ENCODE data around the gene ARFIP1.

Gene ARFIP1

DNA sequence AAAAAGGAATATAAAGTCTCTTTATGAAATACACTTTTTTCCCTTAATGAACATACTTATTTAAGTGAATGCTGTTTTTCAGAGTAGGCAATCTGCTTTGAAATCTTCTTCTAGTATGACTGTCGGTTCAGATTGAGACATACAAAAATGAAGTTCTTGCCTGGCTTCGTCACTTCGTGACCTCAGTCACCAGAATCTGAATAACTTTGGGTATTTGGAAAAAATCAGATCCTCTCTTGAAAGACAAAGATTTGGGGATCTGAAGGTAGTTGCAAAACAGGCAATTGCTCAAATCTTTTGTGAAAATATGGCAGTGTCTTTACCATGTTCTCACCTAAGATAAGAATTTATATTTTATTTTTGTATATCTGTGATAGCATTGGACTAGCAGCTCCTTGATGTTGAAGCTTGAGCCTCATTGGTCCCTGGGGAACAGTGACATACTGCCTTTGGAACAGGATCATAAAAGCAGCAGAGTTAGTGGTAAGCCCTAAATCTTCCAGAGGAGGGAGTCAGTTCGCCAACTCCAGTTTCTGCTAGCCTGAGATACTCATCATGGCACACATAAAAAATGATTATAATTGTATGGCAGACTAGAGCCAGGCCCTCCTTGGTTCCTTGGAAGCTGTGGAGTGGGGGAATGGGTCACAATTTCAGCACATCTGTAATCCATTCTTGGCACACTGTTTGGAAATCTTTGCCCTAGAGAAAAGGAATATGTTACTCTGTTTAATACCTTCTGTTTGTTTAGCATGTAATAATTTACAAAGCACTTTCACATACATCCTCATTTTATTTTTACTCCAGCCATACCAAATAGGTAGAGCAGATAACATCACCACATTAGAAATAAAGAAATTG is 5.0 kb downstream of the ARFIP1 start:
- no peak for DNase-seq (ENCODE audit: low read depth in 1 of 2, low spot score in 1 of 2)

DNA sequence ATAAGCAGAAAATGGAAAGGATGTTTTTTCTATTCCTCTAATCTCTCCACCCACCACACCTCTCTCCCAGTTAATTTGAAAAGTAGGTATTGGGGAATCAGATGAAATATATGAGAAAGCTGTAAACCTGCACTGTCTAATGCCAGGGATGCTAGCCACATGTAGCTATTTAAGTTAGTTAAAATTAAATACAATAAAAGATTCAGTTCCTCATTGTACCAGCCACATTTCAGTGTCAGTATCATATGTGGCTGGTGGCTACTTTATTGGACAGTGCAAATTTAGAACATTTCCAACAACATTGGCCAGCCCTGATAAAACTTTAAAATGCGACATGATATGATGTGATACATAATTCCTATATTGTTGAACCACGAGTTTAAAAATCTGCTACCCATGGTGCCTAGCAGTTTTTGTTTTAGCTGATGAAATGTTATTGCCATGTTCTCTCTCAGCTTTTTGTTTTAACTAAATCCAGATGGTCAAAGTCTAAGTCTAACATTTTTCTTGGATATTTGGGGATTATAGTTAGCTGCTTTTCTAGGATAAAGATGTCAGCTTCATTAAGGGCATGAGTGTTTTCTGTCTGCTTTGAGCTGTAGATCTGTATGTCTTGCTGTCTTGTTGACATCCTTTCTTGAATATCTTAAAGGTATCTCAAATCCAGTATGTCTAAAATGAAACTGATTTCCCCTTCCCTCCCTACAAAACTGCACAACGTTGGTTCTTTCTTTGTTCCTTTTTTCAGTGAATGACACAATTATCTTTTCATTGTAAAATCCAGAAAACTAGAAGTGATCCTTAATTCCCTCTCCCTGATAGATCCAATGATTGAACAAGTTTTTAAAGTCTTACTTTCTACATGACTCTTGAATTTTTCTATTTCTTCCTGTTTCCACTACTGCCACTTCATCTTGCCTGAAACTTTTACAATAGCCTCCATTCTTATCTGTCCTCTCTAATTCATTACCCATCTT is 6.2 kb downstream of the ARFIP1 start:
- no peak for DNase-seq (ENCODE audit: low read depth in 1 of 2, low spot score in 1 of 2)

DNA sequence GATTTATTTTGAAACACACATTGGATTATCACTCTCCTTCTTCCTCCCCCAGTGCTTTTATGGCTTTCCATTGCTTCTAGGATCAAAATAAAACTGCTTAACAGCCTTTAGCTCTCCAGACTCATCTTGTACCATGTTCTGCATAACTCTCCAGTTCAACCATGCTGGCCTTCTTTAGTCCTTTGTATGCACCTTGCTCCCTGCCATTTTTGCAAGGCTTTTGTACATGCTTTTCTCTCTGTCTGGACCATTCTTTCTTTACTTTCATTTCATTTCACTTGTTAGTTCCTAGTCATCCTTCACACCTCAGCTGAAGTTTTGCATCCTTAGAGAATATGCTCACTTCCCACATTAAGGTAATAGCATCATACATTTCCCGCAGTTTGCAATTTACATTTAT is 6.9 kb downstream of the ARFIP1 start:
- DNase-seq (ENCODE audit: low read depth in 1 of 2, low spot score in 1 of 2): no peak

DNA sequence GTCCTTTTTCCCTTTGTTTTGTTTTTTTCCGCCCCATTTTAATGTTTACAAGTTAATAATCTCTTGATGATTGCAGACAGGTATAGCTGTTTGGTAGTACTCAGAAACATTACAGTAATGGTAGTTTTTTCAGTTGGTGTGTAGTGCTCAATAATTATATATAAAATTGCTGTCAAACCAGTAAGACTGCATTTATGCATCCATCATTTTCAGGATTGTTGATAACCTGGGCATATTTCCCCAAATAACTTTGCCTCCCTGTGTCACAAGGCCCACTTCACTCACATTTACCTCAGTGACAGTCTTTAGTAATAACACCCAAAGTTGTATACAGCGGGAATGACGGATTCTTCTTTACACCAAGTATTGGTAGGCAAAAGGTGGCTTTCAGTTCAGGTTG is 16.1 kb downstream of the ARFIP1 start:
- DNase-seq (ENCODE audit: low read depth in 1 of 2, low spot score in 1 of 2): no peak

DNA sequence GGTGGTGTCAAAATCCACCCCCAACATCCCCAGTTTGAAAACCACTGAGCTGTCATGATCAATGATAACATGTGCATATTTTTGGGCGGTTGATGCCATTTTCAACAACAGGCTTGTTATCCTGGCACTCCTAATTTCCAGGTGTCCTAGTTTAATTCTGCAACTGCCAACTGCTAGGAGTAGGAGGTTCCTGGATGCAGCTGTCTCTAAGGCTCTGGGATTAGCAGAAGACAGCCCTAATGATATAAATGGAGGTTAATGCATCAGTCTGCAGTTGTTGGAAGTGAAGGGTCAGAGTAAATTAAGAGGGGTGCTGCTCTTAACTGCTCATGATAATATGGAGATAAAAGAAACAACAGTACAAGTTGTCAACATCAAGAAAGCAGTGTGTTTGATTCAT is 23.8 kb downstream of the ARFIP1 start:
- DNase-seq (ENCODE audit: low read depth in 1 of 2, low spot score in 1 of 2): no peak

DNA sequence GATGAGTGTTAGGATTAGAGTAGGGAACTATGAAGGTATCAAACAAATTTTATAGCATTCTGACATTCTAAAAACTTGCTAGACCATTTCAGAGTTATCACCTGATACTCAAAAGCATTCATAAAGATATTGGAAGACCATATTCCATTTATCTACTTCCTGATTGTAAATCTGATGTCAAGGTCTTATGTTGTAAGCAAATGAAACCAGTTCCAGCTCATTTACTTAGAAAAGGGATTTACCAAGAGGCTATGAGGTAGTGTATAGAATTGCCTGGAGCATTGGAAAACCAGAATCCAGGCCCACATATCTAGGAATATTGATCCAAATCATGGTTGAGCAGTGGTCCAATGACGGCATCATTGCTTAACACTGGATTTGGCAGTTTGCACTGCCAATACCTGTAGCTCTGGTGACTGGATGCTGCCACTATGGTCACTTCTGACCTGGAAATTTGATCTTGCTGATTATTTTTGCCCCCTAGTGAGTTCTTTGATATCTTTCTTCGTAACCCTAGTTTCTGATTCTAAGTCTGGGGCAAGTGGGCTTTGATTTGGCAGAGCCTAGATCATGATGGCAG is 25.4 kb downstream of the ARFIP1 start:
- no peak for DNase-seq (ENCODE audit: low read depth in 1 of 2, low spot score in 1 of 2)

DNA sequence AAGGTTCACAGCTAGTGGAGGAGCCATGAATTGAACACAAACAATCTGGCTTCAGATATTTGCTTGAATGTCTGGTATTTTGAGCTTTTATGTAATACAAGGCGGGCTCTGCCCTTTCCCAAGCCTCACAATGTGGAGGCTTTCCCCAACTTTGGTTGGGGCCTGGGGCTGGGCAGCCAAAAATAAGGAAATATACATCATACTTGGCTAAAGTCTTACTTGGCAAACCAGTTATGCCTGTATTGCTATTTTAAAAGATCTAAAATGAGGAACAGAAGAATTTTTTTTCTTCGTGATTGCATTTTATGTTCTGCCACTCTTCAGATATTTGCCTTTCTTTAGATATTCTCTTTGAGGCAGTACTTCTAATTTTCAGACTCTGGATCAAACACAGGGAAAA is 26.1 kb downstream of the ARFIP1 start:
- DNase-seq (ENCODE audit: low read depth in 1 of 2, low spot score in 1 of 2): no peak

DNA sequence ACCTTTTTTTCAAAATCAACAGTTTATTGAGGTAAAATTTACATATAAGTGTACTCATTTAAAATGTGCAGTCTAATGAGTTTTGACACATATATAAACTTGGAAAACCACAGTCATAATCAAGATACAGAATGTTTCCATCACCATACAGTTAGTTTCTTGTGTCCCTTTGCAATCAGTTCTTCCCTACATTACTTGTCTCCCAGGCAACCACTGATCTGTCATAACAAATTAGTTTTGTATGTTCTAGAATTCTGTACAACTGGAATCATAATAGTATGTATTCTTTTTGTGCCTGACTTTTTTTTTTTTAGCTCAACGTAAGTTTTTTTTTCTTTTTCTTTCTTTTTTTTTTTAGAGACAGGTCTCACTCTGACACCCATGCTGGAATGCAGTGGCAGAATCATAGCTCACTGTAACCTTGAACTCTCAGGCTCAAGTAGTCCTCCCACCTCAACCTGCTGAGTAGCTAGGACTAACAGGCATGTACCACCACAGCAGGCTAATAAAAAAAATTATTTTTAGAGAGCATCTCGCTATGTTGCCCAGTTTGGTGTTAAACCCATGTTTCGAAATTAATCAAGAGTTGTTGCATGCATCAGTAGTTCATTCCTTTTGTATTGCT is 26.9 kb downstream of the ARFIP1 start:
- DNase-seq (ENCODE audit: low read depth in 1 of 2, low spot score in 1 of 2): no peak

DNA sequence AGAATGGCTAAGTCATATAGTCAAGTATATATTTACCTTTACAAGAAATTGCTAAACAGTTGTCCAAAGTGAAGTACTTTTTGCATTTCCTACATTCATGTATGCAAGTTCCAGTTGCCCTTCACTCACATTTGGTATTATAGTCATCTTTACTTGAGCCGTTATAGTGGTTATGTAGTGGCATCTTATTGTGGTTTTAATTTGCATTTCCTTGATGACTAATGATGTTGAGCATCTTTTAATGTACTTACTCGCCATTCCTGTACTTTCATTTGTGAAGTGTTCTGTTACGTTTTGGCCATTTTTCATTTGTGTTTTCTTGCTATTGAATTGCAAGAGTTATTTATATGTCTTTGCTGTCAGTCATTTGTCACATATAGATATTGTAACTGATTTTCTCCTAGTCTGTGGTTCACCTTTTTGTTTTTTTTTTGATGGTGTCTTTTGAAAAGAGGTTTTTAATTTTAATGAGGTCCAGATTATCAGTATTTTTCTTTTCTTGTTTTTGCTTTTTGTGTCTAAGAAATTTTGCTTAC is 27.6 kb downstream of the ARFIP1 start:
- no peak for DNase-seq (ENCODE audit: low read depth in 1 of 2, low spot score in 1 of 2)

DNA sequence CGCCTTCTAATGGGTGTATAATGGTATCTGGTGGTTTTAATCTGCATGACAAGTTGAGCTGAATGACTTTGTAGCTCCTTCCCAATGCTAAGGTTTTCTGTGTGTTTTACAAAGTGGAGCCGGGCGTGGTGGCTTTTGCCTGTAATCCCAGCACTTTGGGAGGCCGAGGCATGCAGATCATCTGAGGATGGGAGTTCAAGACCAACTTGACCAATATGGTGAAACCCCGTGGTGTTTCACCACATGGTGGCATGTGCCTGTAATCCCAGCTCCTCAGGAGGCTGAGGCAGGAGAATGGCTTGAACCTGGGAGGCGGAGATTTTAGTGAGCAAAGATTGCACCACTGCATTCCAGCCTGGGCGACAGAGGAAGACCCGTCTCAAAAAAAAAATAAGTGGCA is 28.9 kb downstream of the ARFIP1 start:
- no peak for DNase-seq (ENCODE audit: low read depth in 1 of 2, low spot score in 1 of 2)

DNA sequence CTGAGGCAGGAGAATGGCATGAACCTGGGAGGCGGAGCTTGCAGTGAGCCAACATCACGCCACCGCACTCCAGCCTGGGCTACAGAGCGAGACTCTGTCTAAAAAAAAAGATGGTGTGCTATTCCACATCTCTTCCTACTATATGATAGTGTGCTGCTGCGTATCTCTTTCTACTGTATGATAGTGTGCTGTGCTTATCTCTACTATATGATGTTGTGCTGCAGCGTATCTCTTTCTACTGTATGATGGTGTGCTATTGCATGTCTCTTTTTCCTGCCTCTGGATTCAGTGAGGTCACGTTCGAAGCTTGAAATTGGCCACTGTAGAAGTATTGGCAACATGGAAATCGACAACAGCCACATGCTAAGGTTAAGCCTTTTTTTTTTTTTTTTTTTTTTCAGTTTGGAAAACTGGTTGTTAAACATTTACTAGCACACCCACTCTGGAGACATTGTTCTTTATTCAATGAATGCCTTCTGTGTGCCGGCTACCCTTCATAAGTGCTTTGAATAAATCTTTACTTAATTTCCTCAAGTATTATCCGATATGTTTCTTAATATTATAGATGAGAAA is 31.0 kb downstream of the ARFIP1 start:
- DNase-seq (ENCODE audit: low read depth in 1 of 2, low spot score in 1 of 2): no peak

DNA sequence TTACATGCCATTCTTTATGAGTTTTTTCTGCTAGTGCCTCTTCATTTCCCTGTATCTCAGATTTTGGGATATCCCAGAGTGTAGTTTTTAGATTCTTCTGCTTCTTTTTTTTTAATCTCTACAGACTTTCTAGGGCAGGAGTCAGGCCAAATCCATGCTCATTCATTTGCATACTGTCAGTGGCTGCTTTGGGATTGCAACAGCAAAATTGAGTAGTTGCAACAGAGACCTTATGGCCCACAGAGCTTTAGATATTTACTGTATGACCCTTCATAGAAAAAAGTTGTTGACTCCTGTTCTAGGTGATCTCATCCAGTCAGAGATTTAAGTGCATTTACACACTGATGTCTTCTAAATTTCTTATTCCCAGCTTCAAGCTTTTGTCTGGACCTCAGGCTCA is 35.3 kb downstream of the ARFIP1 start:
- no peak for DNase-seq (ENCODE audit: low read depth in 1 of 2, low spot score in 1 of 2)

DNA sequence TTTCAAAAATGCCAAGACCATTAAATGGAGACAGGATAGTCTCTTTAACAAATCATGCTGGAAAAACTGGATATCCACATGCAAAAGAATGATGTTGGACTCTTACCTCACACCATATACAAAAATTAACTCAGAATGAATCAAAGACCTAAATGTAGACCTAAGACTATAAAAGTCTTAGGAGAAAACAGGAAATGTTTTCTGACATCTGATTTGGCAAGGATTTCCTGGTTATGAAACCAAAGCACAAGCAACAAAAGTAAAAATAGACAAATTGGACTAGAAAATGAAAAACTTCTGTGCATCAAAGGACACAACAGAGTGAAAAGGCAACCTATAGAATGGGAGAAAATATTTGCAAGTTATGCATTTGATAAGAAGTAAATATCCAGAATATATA is 37.6 kb downstream of the ARFIP1 start:
- DNase-seq (ENCODE audit: low read depth in 1 of 2, low spot score in 1 of 2): no peak

DNA sequence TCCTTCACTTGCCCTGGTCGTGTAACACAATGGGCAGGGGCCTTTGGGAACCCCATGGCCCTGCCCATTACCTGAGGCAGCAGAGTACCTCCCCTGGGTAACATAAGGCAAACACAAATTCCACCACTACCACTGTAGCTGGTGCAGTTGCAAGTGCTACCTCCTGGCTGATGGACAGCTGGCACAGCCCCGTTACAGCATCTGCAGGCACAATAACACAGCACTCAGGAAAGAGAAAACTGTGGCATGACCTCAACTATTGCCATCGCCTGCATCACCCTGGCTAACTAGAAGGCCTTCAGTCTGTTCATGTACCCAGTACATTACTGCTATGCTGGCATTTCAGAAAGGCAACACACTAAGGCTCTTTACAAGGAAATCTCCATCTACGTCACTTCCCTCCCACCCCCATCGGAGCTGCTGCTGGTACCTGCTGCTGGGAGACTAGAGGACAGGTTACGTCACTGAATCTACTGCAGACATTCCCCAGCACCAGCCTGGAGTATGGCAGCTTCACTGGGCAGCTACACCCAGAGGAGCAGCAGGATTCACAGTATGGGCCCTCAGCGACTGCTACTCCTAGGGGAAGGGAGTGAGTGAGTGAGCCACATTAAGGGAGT is 39.4 kb downstream of the ARFIP1 start:
- DNase-seq (ENCODE audit: low read depth in 1 of 2, low spot score in 1 of 2): no peak

DNA sequence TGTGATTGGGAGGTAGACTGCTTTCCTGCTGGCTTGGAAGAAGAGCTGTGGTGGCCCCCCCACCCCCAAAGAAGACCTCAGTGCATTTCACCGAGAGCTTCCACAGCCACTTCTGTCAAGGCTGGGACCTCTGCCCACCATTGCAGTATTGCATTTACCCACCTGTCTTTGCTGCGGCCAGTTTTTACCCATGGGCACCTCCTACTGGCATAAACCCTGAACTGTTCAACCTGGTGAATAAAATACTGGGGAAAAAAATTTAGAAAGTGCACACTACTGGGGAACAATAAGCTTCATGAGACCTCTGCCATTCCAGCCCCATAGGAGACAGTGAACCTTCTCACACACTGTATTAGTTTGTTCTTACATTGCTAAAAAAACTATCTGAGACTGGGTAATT is 40.3 kb downstream of the ARFIP1 start:
- no peak for DNase-seq (ENCODE audit: low read depth in 1 of 2, low spot score in 1 of 2)

DNA sequence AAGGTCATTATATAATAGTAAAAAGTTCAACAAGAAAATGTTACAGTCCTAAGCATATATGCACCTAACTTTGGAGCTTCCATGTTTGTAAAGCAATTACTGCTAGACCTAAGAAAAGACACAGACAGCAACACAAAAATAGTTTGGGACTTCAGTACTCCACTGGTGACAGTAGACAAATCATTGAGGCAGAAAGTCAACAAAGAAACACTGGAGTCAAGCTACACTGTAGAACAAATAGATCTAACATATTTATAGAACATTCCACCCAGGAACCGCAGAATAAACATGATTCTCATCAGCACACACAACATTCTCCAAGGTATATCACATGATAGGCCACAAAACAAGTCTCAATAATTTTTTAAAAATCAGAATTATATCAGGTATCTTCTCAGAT is 42.6 kb downstream of the ARFIP1 start:
- no peak for DNase-seq (ENCODE audit: low read depth in 1 of 2, low spot score in 1 of 2)

DNA sequence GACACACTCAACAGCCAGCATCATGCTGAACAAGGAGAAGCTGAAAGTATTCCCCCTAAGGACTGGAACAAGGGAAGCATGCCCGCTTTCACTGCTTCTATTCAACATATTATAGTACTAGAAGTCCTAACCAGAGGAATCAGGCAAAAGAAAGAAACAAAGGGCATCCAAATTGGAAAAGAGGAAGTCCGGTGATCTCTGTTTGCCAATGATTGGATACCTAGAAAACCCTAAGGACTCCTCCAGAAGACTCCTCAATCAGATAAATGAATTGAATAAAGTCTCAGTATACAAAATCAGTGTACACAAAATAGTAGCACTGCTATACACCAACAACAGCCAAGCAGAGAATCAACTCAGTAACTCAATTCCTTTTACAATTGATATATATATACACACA is 44.8 kb downstream of the ARFIP1 start:
- DNase-seq (ENCODE audit: low read depth in 1 of 2, low spot score in 1 of 2): no peak

DNA sequence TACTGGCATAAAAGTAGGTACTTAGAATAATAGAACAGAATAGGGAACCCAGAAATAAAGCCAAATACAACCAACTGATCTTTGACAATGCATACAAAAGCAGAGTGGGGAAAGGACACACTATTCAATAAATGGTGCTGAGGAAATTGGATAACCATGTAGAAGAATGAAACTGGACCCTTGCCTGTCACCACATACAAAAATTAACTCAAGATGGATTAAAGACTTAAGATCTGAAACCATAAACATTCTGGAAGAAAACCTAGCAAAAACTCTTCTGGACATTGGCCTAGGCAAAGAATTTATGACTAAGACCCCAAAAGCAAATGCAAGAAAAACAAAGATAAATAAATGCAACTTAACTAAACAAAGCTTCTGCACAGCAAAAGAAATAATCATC is 45.6 kb downstream of the ARFIP1 start:
- no peak for DNase-seq (ENCODE audit: low read depth in 1 of 2, low spot score in 1 of 2)

DNA sequence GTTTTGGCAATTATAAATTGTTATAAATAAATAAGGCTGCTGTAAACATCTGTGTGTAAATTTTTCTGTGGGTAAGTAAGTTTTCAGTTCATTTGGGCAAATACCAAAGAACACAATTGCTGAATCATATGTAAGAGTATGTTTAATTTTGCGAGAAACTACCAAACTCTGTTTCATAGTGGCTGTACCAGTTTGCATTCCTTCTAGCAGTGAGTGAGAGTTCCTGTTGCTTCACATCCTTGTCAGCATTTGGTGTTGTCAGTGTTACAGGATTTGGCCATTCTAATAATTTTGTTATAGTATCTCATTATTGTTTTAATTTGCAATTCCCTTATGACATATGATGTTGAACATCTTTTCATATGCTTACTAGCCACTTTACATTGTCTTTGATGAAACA is 48.4 kb downstream of the ARFIP1 start:
- no peak for DNase-seq (ENCODE audit: low read depth in 1 of 2, low spot score in 1 of 2)

DNA sequence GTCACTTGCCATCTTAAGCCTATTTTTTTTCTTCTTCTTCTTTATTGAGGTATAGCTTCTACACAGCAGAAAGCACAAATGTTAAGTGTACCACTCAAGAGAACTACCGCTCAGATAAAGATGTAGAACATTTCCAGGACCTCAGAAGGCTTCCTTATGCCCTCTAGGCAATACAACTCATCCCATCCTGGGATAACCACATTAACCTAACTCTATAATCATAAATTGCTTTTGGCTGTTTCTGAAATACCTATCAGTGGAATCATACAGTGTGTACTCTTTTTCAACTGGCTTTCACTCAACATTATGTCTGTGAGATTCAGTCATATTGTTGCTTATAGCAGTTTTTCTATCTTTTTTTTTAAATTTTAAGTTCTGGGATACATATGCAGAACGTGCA is 51.7 kb downstream of the ARFIP1 start:
- DNase-seq (ENCODE audit: low read depth in 1 of 2, low spot score in 1 of 2): no peak

Measured in stimulated activated CD4-positive, alpha-beta T cell treated with anti-CD3 and anti-CD28 coated beads, Interleukin-15, amount 100 ng/mL, for 1 hour (primary cell).